HG03457 (cell line): ENCODE measurements around the gene MCEMP1.

Source experiments
- ATAC-seq: cut with Tn5 transposase; IDR thresholded peaks from one replicate; pipeline ENCODE4 v1.9.1; 2021; ENCODE audit warnings: moderate number of reproducible peaks; ENCODE audit not compliant: unreplicated experiment

Gene MCEMP1, protein sequence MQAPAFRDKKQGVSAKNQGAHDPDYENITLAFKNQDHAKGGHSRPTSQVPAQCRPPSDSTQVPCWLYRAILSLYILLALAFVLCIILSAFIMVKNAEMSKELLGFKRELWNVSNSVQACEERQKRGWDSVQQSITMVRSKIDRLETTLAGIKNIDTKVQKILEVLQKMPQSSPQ

DNA sequence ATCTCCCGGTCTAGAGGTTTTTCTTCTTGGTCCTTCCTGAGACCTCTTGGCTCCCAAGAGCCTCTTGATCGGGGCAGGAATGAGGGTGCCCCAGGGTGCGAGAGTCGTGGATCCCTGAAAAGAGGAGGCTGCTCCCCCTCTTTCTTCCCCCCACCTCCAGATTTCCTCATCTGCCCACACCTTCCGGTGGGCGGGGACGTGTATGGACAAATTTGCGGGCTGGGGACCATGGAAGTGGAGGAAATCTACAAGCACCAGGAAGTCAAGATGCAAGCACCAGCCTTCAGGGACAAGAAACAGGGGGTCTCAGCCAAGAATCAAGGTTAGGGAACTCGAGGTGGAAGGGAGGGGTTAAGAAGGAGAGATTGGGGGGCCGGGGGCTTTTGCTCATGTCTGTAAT is at the start of gene MCEMP1:
Gene MCEMP1 (plus strand): TSS at position 237 of the 400 bp plus-strand sequence. CDS start 31 bp downstream, at position 268.
- ATAC-seq, result no peak

DNA sequence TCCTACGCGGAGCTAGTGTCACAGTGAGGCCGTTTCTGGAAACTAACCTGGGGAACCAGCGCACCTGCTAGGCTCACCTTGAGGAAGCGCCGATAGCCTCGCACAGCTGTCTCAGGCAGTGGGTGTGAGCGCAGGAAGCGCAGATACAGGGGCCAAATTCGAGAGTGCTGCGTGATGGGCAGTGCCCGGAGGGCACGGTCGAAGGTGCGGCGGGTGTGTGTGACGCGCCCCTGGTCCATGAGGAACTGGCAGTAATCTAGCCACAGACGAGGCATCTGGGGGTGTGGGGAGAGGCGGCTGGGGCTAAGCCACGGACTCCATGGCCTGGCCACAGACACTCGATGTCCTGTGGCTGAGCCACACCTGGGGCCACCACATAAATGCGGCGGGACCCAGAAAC is 49.7 kb upstream of the MCEMP1 start:
- no peak for ATAC-seq

DNA sequence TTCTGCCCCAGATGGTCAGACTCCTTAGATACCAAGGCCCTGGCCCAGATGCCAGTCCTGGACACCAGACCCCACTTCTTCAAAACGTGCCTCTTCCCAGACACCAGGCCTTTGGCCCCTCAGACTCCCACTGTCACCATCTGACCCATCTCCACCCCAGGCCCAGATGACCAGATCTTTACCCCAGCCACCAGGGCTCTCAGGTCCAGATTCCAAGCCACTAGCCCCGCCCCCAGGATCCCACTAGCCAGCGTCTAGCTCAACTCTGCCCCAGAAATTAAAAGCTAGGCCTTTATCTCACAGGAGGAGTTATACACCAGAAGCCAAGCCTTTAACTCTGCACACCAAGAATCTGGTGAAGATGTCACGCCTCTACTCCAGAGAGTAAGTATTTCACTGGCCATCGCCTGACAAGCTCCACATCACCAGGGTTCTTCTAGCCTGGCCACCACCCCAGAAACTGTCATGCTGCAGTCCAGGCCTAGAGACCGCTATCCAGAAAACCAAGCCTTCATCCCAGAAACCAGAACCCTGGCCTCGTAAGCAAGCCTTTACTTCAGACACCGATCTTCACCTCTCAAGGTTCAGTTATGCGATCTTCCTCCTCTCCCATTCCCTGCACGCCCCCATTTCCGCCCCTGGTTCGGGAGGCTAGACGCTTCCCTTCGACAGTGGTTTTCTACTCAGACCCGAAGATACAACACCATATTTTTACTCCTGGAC is 48.1 kb upstream of the MCEMP1 start:
- ATAC-seq, result no peak

DNA sequence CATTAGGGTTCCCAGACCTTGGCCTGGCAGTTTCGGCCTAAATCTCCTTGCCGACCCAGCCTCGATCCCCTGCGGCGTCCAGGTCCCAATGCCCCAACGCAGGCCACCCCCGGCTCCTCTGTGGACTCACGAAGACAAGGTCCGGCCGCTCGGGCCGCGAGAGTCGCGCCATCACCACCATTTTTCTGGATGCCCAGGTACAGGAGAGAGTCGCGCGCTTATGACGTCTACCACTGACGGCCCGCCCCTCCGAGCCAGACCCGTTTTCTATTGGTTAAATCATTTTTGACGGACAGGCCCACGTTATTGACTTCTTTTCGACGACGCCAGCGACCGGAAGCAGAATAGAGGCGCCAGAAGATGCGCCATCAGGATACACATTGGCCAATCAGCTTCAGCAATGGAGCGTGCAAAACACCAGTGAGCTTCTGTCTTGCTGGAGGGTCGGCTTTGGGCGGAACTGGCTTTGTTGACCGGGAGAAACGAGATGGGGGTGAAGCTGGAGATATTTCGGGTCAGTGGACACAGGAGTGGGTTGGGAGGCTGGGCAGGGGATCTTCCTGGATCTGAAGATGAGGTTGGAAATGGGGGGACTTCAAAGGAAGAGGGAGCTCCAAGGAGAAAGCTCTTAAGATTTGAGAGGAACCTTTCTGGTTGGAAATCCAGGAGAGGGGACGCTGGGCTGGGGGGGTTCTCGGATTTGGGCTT is 47.4 kb upstream of the MCEMP1 start, which contains the start of the genes PET100 and XAB2:
Gene PET100 (plus strand): TSS at position 447 of the 708 bp plus-strand sequence. CDS start 41 bp downstream, at position 488.
Gene XAB2 (minus strand): TSS at position 199 of the 708 bp plus-strand sequence. CDS start 18 bp downstream, at position 181.
- ATAC-seq, result peak; percentile 66

DNA sequence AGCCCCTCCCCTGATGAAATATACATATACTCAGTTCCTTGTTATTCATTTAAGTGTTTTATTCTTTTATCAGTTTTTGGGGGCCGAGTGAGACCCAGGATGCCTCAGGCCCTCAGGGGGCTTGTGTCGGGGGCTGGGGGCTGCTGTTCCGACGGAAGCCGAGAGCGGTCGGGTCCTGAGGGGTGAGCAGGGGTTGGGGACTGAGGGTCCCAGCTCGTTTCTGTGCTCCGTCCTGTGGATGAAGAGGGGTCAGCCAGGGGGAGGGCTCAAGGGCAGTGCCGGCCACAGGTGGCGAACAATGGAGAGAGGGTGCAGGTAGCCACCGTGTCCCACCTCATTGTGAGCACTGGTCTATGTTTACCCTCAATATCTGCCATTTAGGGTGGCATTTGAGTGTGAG is 45.3 kb upstream of the MCEMP1 start:
- no peak for ATAC-seq

DNA sequence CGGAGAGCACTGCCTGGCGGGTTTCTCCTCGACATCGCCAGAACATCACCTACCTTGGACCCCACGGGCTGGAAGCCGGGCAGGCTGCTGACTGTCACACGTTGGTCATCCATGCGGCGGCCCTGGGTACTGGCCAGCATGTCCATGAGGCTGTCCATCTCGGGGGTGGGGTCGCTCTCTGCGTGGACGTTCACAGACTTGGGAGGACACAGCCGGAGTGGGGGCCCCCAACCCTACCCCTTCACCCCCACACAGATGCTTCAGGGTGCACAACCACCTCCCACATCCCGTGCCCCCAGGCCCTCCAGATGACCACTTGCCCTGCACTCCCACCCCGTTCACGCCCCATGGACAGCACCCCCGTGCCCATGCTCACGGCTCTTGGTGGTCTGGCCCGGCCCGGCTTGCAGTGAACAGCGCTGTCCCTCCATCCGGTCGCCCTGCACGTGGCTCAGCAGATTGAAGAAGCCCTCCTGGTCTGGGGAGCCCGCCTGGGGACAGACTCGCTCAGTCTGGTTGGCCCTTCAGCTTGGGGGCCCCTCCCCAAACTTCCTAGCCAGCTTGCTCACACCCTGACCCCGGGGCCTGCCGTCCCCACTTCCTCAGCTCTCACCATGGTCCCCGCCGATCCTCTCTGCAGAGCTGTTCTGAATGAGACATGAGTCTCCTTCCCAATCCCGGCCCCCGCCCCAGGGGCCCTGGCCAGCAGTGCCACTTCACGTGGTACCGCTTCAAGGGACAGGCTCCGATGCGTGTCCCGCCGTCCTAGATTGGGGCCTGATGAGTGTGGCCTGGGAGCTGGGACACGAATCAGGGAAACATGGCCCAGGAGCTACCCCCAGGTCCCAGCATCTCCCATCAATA is 44.3 kb upstream of the MCEMP1 start:
- no peak for ATAC-seq

DNA sequence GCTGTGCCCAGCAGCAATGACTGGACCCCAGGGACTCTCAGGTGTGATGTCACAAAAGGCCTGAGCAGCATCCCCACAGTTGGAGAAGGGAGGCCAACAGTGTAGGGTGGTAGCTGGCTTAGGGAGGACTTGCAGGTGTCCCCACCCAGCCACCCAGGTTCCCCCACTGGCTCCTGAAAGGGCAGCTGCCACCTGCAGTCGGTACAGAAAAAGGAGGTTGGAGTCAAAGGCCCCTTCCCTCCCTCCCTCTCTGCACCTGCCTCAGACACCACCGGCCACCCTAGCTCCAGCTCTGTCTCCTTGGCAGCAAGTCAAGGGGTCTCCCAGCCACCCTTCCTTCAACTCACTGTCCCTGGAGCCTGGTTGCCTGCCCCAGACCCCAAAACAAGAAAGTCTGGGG is 43.2 kb upstream of the MCEMP1 start, which contains the start of gene PCP2:
Gene PCP2 (minus strand): TSS at position 22 of the 400 bp plus-strand sequence. CDS start 262 bp downstream, outside the sequence.
- no peak for ATAC-seq

DNA sequence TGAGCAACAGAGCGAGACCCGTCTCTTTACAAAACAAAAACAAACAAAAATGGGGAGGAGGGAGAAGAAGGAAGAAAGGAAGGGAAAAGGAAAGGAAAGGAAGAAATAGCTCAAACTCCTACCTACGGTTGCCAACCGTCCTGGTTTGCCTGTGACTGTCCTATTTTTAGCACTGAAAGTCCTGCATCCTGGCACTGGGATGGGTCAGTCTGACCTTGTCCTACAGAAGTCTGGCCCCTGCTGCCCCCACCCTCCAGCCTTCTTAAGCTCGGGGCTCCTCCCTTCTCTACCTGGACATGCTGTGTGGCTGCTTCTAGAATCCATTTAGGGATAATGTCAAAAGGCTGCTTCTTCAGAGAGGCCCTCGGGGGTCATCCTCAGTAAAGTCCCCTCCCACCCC is 41.2 kb upstream of the MCEMP1 start:
- no peak for ATAC-seq

DNA sequence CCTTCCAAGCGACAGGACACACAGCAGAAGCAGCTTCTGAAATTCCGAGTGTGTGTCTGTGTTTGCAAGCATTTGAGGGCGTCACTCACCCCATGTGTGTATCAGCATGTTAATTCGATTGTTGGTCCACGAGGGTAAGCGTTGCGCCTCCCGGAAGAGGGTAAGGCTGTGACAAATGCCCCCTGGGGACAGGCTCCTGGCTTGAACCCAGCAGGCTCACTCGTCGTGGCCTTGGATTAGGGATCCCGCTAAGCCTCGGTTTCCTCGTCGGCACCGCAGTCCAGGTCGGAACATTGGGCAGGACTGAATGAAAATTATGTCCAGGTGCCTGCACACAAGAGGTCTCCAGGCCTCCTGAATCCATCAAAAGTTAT is 40.6 kb upstream of the MCEMP1 start:
- ATAC-seq, result no peak

DNA sequence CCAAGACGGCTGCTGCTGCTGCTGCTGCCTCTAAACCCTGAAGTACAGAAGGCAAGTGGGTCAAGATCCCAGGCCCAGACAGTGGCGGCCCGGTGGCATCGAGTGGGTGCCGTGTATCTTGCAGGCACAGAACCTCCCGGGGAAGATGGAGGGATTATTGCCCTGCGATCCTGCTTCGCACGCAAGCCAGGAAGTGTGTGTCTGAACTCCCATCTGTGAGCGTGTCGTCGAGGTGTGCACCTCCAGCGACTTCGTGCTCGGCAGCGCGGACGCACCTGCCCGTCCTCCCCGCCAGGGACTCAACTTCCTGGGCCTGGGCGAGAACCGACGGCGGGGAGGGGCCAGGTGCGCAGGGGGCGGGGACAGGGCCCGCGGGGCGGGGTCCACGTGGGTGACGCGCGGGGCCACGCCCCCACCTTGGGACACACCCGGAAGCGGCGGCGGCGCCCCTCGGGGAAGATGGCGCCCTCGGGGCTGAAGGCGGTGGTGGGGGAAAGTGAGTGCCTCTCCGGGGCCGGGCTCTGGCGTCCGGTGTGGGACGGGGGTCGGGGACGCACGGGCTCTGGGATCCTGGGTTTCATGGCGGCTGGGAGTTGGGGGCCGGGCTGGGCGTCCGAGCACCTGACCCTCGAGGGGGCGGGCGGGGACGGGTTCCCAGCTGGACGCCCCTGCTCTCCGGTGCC is 40.1 kb upstream of the MCEMP1 start, which contains the start of gene STXBP2:
Gene STXBP2 (plus strand): TSS at position 420 of the 683 bp plus-strand sequence. CDS start 40 bp downstream, at position 460.
- no peak for ATAC-seq

DNA sequence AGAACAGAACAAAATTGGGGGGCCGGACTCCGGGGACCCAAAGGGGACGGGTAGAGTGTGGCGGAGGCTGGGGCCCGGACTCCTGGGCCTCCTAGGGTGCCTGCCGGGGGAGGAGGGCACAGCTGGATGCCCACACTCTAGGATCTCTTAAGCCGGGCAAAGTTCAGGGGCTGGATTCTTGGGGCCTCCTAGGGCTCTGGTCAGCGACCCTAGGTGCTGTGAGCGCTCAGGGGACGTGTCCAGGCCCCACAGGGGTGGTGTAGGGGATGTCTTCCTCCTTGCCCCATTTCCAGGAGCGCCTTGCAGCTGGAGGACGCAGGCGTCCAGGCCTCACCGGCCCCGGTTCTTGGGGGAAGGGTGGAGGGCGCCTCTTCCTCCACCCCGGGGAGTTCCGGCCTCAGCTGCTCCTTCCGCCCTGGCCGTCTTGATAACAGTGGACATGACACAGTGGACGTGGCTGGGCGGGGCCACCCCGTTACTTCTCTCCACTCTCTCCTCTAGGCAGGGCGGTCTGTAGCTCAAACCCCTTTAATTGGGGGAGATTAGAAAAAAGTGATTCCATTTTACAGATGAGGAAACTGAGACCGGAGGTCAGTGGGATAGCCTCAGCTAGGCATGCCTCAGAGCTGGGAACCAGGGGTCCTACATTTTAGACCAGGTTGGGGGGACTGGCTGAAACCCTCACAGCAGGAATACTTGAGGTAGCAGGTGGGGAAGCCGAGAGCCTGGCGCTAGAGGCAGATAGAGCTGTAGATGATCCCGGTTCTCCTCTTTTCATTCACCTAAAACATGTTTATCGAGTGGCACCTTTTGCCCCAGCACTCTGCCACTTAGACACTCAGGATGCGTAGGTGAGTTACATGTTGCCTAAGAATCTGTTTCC is 39.3 kb upstream of the MCEMP1 start:
- ATAC-seq, result no peak

DNA sequence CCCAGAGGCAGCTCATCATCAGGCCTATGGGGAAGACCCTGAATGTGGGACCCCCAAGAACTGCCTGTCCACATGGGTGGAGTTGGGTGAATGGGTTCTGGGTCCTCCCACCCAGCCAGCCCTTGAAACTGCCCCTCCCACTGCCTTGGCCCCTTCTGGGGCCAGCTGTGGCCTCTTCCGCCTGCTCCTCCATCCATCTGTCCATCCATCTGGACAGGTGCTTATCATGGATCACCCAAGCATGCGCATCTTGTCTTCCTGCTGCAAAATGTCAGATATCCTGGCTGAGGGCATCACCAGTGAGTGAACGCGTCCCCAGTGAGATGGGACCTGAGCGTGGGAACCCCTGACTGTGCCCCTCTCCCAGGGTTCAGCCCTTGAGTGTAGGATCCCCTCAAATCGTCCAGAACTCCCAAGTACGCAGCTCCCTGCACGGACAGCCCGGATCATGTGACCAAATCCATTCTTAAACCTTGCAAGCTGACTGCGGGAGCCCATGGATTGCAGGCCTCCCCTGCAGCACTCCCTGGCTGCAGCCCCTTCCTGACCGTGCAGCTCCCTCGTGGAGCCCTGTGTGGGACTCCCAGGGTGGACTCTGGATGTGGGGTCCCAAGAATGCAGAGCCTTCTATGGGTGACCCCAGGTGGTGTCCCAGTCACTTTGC is 38.0 kb upstream of the MCEMP1 start:
- ATAC-seq, result no peak

DNA sequence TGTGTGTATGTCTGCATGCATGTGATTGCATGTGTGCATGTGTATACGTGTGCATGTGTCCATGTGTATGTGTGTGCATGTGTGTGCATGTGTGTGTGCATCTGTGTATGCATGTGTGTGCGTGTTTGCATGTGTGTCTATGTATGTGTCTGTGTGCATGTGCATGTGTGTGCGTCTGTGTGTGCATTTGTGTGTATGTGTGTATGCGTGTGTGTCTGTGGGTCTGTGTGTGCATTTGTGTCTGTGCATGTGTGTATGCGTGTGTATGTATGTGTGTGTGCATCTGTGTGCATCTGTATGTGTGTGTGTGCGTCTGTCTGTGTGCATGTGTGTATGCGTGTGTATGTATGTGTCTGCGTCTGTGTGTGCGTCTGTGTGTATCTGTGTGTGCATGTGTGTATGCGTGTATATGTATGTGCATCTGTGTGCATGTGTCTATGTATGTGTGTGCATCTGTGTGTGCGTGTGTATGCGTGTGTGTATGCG is 37.0 kb upstream of the MCEMP1 start:
- no peak for ATAC-seq

DNA sequence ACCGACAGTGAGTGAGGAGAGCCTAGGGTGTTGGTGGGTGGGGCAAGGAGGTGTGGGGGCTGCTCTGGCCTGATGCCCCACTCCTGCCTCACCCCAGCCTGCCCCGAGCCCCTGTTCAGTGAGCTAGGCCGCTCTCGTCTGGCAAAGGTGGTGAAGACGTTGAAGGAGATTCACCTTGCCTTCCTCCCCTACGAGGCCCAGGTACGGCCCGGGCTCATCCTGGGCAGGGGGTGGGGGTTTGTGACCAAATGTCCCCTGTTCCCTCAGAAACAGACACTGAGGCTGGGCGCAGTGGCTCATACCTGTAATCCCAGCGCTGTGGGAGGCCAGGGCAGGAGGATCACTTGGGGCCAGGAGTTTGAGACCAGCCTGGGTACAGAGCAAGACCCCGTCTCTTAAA is 36.1 kb upstream of the MCEMP1 start:
- ATAC-seq, result no peak

DNA sequence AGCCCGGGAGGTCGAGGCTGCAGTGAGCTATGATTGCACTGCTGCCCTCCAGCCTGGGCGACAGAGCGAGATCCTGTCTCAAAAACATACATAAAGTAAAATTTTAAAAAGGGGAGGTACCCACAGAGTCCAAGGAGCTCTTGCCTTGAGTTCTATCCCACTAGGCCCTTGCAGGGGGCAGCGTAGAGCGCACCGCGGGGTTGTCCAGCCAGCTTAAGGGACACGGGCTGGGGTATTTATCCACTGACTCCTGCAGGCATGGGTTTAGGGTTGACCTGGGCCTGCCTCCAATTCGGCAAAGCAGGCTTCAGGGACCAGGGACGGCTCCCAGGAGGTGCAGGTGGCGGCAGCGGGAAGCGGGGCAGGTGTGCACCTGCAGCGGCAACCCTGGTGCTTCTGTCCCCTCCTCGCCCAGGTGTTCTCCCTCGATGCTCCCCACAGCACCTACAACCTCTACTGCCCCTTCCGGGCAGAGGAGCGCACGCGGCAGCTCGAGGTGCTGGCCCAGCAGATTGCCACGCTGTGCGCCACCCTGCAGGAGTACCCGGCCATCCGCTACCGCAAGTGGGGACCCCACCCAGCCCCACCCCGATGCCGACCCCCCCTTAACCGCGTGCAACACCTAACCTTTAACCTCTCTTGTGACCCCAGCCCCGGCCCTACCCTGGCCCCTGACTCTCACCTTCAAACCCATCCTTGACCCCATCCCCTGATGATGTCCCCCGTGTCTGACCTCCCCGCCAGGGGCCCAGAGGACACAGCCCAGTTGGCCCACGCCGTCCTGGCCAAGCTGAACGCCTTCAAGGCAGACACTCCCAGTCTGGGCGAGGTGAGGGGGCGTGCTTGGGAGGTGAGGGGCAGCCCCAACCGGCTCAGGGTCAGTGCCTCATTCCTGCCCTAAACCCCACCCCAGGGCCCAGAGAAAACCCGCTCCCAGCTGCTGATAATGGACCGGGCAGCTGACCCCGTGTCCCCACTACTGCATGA is 35.3 kb upstream of the MCEMP1 start:
- no peak for ATAC-seq

DNA sequence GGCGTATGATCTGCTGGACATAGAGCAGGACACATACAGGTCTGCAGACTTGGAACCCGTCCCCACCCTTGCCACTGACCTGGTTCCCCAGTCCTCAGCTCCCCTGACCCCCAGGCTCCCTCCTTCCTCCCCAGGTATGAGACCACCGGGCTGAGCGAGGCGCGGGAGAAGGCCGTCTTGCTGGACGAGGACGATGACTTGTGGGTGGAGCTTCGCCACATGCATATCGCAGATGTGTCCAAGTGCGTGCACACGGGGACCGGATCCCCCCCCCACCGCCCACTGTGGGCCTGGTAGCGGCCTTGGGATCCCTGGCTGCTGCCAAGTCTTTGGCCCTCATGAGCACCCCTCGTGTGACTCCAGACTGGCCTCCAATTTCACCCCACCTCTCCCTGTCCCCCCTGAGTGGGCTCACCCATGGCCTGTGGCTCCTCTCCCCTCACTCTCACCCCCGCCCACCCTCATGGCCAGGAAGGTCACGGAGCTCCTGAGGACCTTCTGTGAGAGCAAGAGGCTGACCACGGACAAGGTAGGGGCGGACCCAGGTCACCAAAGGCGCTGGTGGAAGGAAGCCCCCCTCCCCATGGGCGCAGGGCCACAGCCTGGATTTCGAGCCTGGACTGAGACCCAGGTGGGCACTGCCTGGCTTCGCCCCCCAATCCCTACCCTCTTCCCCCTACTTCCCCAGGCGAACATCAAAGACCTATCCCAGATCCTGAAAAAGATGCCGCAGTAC is 34.4 kb upstream of the MCEMP1 start:
- no peak for ATAC-seq

DNA sequence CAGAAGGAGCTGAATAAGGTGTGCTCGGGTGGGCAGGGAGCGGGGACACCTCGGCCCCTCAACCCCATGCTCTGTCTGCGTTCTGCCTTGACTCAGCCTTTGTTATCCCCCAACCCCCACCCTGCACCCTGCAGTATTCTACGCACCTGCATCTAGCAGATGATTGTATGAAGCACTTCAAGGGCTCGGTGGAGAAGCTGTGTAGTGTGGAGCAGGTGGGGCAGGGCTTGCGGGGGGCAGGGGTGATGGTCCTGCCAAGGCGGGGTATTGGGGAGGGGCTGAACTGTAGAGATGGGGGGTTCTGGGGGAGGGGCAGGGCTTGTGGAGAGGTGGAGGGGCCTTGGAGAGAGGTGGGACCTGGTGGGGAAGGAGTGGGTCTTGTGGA is 33.9 kb upstream of the MCEMP1 start:
- no peak for ATAC-seq
